ENCODE results near the gene FHDC1.

DNA sequence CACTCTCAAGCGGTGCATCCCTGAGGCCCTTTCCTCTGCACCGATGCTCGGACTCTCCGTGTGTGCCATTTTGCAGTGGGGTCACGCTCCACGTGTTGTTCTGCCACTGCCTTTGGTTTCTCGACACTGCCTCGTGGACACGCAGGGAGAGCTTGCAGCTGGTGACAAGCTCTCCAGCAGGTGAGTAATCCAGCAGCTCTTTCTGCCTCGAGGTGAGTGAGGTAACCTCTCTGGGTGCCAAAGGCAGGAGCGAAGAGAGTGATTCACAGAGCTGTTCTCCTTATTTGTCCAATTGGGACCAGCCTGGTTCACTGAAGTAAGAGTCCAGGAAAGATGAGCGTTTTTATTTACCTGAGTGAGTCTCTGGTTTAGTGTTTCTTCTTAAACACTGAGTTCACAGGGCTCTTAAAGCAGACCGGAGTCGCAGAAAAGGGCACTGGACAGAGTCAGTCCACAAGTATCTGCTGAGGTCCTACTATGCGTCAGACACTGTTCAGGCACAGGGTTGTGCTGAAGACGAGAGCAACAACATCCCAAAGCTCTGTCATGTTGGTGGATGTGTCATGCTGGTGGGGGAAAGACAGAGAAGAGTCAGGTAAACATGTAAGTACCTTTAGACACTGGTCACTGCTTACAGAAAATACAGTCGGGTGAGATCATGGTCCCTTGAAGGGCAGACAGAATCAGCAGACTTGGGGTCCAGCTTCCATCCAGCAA, 61.8 kb downstream of the FHDC1 start:
- TF ChIP-seq, protein P1, sequence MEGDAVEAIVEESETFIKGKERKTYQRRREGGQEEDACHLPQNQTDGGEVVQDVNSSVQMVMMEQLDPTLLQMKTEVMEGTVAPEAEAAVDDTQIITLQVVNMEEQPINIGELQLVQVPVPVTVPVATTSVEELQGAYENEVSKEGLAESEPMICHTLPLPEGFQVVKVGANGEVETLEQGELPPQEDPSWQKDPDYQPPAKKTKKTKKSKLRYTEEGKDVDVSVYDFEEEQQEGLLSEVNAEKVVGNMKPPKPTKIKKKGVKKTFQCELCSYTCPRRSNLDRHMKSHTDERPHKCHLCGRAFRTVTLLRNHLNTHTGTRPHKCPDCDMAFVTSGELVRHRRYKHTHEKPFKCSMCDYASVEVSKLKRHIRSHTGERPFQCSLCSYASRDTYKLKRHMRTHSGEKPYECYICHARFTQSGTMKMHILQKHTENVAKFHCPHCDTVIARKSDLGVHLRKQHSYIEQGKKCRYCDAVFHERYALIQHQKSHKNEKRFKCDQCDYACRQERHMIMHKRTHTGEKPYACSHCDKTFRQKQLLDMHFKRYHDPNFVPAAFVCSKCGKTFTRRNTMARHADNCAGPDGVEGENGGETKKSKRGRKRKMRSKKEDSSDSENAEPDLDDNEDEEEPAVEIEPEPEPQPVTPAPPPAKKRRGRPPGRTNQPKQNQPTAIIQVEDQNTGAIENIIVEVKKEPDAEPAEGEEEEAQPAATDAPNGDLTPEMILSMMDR (IDR thresholded peaks at IDR 0.05) = no peak
- TF ChIP-seq EP300 (IDR thresholded peaks at IDR 0.05) = no peak
